SK-N-MC (cell line): ENCODE measurements around the gene NUDT19.
"Not testable (repeated sequence)": the region's sequence is repeated elsewhere in the genome, so short reads cannot be mapped to it uniquely, and the experiment has no call there.

Experiments used
- DNase-seq: peaks from one replicate; pipeline ENCODE4 v3.0.0-alpha.2; 2011; ENCODE audit warnings: low read depth, low spot score
- H3K27ac ChIP-seq: fragments of 200-600 bp; sonication (generic); 2 replicates; pipeline ENCODE4 v1.5.1; 2016; ENCODE audit warnings: mixed run types
- H3K36me3 ChIP-seq: fragments of 200-600 bp; sonication (generic); 2 replicates; pipeline ENCODE4 v1.6.1; 2017; ENCODE audit warnings: antibody characterized with exemption, low read length, mixed read lengths; ENCODE audit not compliant: insufficient read depth
- H3K4me3 ChIP-seq: fragments of 200-600 bp; sonication (generic); 2 replicates; pipeline ENCODE4 v1.5.1; 2016
- H3K9ac ChIP-seq: fragments of 200-600 bp; sonication (generic); 2 replicates; pipeline ENCODE4 v1.8.0; 2017; ENCODE audit warnings: mixed run types, mixed read lengths; ENCODE audit not compliant: insufficient read length
- H3K9me3 ChIP-seq: fragments of 200-600 bp; sonication (generic); 2 replicates; pipeline ENCODE4 v1.6.1; 2017; ENCODE audit warnings: low read depth, mild to moderate bottlenecking, antibody characterized with exemption, low read length, moderate library complexity, mixed read lengths
- EZH2 ChIP-seq: fragments of 200-600 bp; sonication (generic); IDR thresholded peaks from one replicate; pipeline ENCODE4 v1.6.1; 2017; ENCODE audit warnings: antibody characterized with exemption
- FOXP2 ChIP-seq: optimal IDR thresholded peaks from 2 replicates; pipeline ENCODE3; 2011; ENCODE audit warnings: mild to moderate bottlenecking, moderate library complexity; ENCODE audit not compliant: insufficient read depth; ENCODE audit errors: extremely low read length, control extremely low read depth
- POLR2AphosphoS5 ChIP-seq: IDR thresholded peaks from 2 replicates; pipeline ENCODE4 v1.6.1; 2012; ENCODE audit warnings: mild to moderate bottlenecking, low read depth, low read length, borderline replicate concordance

The NUDT19 gene

GRCh38 chr19:32720216-32720935, 28.8 kb downstream of the NUDT19 start:
- no peak overlapping the region for H3K9ac ChIP-seq
- no peaks in the 10 kb centered on the region for H3K9me3 ChIP-seq
- TF ChIP-seq FOXP2 = no peak
- H3K4me3 ChIP-seq = no peak overlapping the region
- no peak for DNase-seq
- no peaks in the 10 kb centered on the region for H3K36me3 ChIP-seq
- no peak overlapping the region for H3K27ac ChIP-seq

- no peak for DNase-seq
- no peak overlapping the region for H3K4me3 ChIP-seq
- no peak overlapping the region for H3K27ac ChIP-seq
- H3K9ac ChIP-seq = no peak overlapping the region
- no peaks in the 10 kb centered on the region for H3K36me3 ChIP-seq
- TF ChIP-seq EZH2 (no peak), FOXP2 (no peak), POLR2AphosphoS5 (no peak)
- no peaks in the 10 kb centered on the region for H3K9me3 ChIP-seq
Observed at GRCh38 chr19:32720936-32721250, 29.3 kb downstream of the NUDT19 start.

- H3K27ac ChIP-seq = no peak overlapping the region
- DNase-seq = no peak
- H3K36me3 ChIP-seq = no peaks in the 10 kb centered on the region
- TF ChIP-seq EZH2 = no peak
- TF ChIP-seq FOXP2 = no peak
- no peaks in the 10 kb centered on the region for H3K9me3 ChIP-seq
- no peak overlapping the region for H3K4me3 ChIP-seq
- no peak overlapping the region for H3K9ac ChIP-seq
Observed at GRCh38 chr19:32735936-32736335, 44.3 kb downstream of the NUDT19 start.

GRCh38 chr19:32743021-32743420, 51.4 kb downstream of the NUDT19 start:
- H3K36me3 ChIP-seq = no peaks in the 10 kb centered on the region
- no peak overlapping the region for H3K9ac ChIP-seq
- no peaks in the 10 kb centered on the region for H3K9me3 ChIP-seq
- TF ChIP-seq FOXP2 (no peak), POLR2AphosphoS5 (no peak), EZH2 (no peak)
- no peak overlapping the region for H3K27ac ChIP-seq
- DNase-seq = no peak
- H3K4me3 ChIP-seq = no peak overlapping the region

- no peak overlapping the region for H3K4me3 ChIP-seq
- no peak for DNase-seq
- no peak overlapping the region for H3K9ac ChIP-seq
- no peak overlapping the region for H3K27ac ChIP-seq
- no peaks in the 10 kb centered on the region for H3K9me3 ChIP-seq
- TF ChIP-seq EZH2 = no peak
- TF ChIP-seq FOXP2 = no peak
- no peak for TF ChIP-seq POLR2AphosphoS5
- H3K36me3 ChIP-seq = no peaks in the 10 kb centered on the region
Observed at GRCh38 chr19:32743447-32743846, 51.8 kb downstream of the NUDT19 start.

GRCh38 chr19:32744555-32745325, 53.1 kb downstream of the NUDT19 start:
- no peak for TF ChIP-seq EZH2
- TF ChIP-seq POLR2AphosphoS5 = no peak
- TF ChIP-seq FOXP2 = no peak
- DNase-seq = no peak
- Histone ChIP-seq H3K27ac (no peak overlapping the region), H3K4me3 (no peak overlapping the region), H3K9me3 (no peaks in the 10 kb centered on the region), H3K36me3 (no peaks in the 10 kb centered on the region), H3K9ac (no peak overlapping the region)

GRCh38 chr19:32745594-32746251, 54.1 kb downstream of the NUDT19 start:
- DNase-seq, H3K9me3 ChIP-seq, H3K27ac ChIP-seq, H3K36me3 ChIP-seq, H3K4me3 ChIP-seq, H3K9ac ChIP-seq: not testable (repeated sequence)

GRCh38 chr19:32746631-32747196, 55.1 kb downstream of the NUDT19 start:
- H3K9ac ChIP-seq, H3K36me3 ChIP-seq, H3K9me3 ChIP-seq, DNase-seq, H3K27ac ChIP-seq, H3K4me3 ChIP-seq: not testable (repeated sequence)

- no peaks in the 10 kb centered on the region for H3K9me3 ChIP-seq
- no peak overlapping the region for H3K9ac ChIP-seq
- no peaks in the 10 kb centered on the region for H3K36me3 ChIP-seq
- no peak for DNase-seq
- TF ChIP-seq EZH2 = no peak
- TF ChIP-seq POLR2AphosphoS5 = no peak
- no peak for TF ChIP-seq FOXP2
- no peak overlapping the region for H3K27ac ChIP-seq
- no peak overlapping the region for H3K4me3 ChIP-seq
Observed at GRCh38 chr19:32748497-32748896, 56.9 kb downstream of the NUDT19 start.
